Measurements from ENCODE around the gene SLAIN1.

The SLAIN1 gene

GRCh38 chr13:77678691-77679235 is 18.7 kb upstream of the SLAIN1 start:
- TF ChIP-seq SUZ12 (IDR thresholded peaks at IDR 0.05; ENCODE audit: extremely low read depth, insufficient read depth, insufficient read length) (no peak), ZNF274 (IDR thresholded peaks at IDR 0.05; ENCODE audit: low read depth, low read length) (no peak), YY1 (IDR thresholded peaks at IDR 0.05; ENCODE audit: insufficient read depth, insufficient read length) (no peak)
- H3K9ac ChIP-seq (ENCODE audit: insufficient read length, low read depth), result no peak overlapping the region
- DNase-seq (ENCODE audit: low read depth, low spot score), result no peak
- H3K4me1 ChIP-seq (ENCODE audit: insufficient read depth, insufficient read length), result no peaks in the 10 kb centered on the region
- no peaks in the 10 kb centered on the region for H3K27me3 ChIP-seq (ENCODE audit: insufficient read depth, insufficient read length)
- no peak overlapping the region for H3K4me3 ChIP-seq (ENCODE audit: insufficient read length, low read depth)
- H3K36me3 ChIP-seq (ENCODE audit: insufficient read depth, insufficient read length, low read length), result no peaks in the 10 kb centered on the region
- H3K9me3 ChIP-seq (ENCODE audit: insufficient read depth, low read length), result no peaks in the 10 kb centered on the region

- TF ChIP-seq ZNF274 (IDR thresholded peaks at IDR 0.05; ENCODE audit: low read depth, low read length), result no peak
- no peak for TF ChIP-seq YY1 (IDR thresholded peaks at IDR 0.05; ENCODE audit: insufficient read depth, insufficient read length)
- TF ChIP-seq SUZ12 (IDR thresholded peaks at IDR 0.05; ENCODE audit: extremely low read depth, insufficient read depth, insufficient read length), result no peak
- H3K4me1 ChIP-seq (ENCODE audit: insufficient read depth, insufficient read length), result no peaks in the 10 kb centered on the region
- DNase-seq (ENCODE audit: low read depth, low spot score), result no peak
- no peaks in the 10 kb centered on the region for H3K9me3 ChIP-seq (ENCODE audit: insufficient read depth, low read length)
- H3K27me3 ChIP-seq (ENCODE audit: insufficient read depth, insufficient read length), result no peaks in the 10 kb centered on the region
- H3K4me3 ChIP-seq (ENCODE audit: insufficient read length, low read depth), result no peak overlapping the region
- no peak overlapping the region for H3K9ac ChIP-seq (ENCODE audit: insufficient read length, low read depth)
- no peaks in the 10 kb centered on the region for H3K36me3 ChIP-seq (ENCODE audit: insufficient read depth, insufficient read length, low read length)
These were observed 9.7 kb upstream of the SLAIN1 start for GRCh38 chr13:77687799-77688198.

DNA sequence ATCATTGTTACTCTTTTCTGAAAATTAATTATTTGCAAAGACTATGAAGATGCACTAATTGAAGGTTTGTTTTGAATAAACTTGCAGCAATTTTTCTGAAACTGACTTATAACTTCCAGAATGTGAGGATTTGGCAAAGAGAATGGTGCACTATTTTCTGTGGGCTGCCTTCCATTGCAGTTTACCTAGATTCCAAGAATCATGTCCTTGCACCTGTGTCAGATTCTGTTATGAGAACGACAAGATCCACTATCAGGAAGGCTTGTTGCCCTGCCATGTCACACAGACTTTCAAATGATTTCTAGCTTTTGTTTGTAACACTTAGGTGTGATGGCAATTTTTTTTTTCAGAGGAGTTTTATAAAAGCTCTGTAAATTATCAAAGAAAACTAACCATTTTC is 5.6 kb upstream of the SLAIN1 start:
- Histone ChIP-seq H3K4me1 (ENCODE audit: insufficient read depth, insufficient read length) (no peaks in the 10 kb centered on the region), H3K4me3 (ENCODE audit: insufficient read length, low read depth) (no peak overlapping the region), H3K9ac (ENCODE audit: insufficient read length, low read depth) (no peak overlapping the region), H3K9me3 (ENCODE audit: insufficient read depth, low read length) (no peaks in the 10 kb centered on the region), H3K36me3 (ENCODE audit: insufficient read depth, insufficient read length, low read length) (no peaks in the 10 kb centered on the region), H3K27me3 (ENCODE audit: insufficient read depth, insufficient read length) (peaks cover 13% of the 10 kb centered on the region)
- TF ChIP-seq ZNF274 (IDR thresholded peaks at IDR 0.05; ENCODE audit: low read depth, low read length) (no peak), SUZ12 (IDR thresholded peaks at IDR 0.05; ENCODE audit: extremely low read depth, insufficient read depth, insufficient read length) (no peak), YY1 (IDR thresholded peaks at IDR 0.05; ENCODE audit: insufficient read depth, insufficient read length) (no peak)
- DNase-seq (ENCODE audit: low read depth, low spot score), result no peak

- Histone ChIP-seq H3K9ac (ENCODE audit: insufficient read length, low read depth) (no peak overlapping the region), H3K4me3 (ENCODE audit: insufficient read length, low read depth) (no peak overlapping the region), H3K9me3 (ENCODE audit: insufficient read depth, low read length) (no peaks in the 10 kb centered on the region), H3K4me1 (ENCODE audit: insufficient read depth, insufficient read length) (no peaks in the 10 kb centered on the region), H3K27me3 (ENCODE audit: insufficient read depth, insufficient read length) (peaks cover 17% of the 10 kb centered on the region), H3K36me3 (ENCODE audit: insufficient read depth, insufficient read length, low read length) (no peaks in the 10 kb centered on the region)
- no peak for DNase-seq (ENCODE audit: low read depth, low spot score)
- TF ChIP-seq YY1 (IDR thresholded peaks at IDR 0.05; ENCODE audit: insufficient read depth, insufficient read length) (no peak), SUZ12 (IDR thresholded peaks at IDR 0.05; ENCODE audit: extremely low read depth, insufficient read depth, insufficient read length) (no peak), ZNF274 (IDR thresholded peaks at IDR 0.05; ENCODE audit: low read depth, low read length) (no peak)
These were observed 4.6 kb upstream of the SLAIN1 start for GRCh38 chr13:77692746-77693448.

- TF ChIP-seq YY1 (IDR thresholded peaks at IDR 0.05; ENCODE audit: insufficient read depth, insufficient read length) (no peak), ZNF274 (IDR thresholded peaks at IDR 0.05; ENCODE audit: low read depth, low read length) (no peak), SUZ12 (IDR thresholded peaks at IDR 0.05; ENCODE audit: extremely low read depth, insufficient read depth, insufficient read length) (no peak)
- Histone ChIP-seq H3K36me3 (ENCODE audit: insufficient read depth, insufficient read length, low read length) (no peaks in the 10 kb centered on the region), H3K9me3 (ENCODE audit: insufficient read depth, low read length) (no peaks in the 10 kb centered on the region), H3K27me3 (ENCODE audit: insufficient read depth, insufficient read length) (peaks cover 17% of the 10 kb centered on the region), H3K9ac (ENCODE audit: insufficient read length, low read depth) (no peak overlapping the region), H3K4me1 (ENCODE audit: insufficient read depth, insufficient read length) (no peaks in the 10 kb centered on the region), H3K4me3 (ENCODE audit: insufficient read length, low read depth) (no peak overlapping the region)
- DNase-seq (ENCODE audit: low read depth, low spot score), result no peak
These were observed 4.0 kb upstream of the SLAIN1 start for GRCh38 chr13:77693449-77693940.

DNA sequence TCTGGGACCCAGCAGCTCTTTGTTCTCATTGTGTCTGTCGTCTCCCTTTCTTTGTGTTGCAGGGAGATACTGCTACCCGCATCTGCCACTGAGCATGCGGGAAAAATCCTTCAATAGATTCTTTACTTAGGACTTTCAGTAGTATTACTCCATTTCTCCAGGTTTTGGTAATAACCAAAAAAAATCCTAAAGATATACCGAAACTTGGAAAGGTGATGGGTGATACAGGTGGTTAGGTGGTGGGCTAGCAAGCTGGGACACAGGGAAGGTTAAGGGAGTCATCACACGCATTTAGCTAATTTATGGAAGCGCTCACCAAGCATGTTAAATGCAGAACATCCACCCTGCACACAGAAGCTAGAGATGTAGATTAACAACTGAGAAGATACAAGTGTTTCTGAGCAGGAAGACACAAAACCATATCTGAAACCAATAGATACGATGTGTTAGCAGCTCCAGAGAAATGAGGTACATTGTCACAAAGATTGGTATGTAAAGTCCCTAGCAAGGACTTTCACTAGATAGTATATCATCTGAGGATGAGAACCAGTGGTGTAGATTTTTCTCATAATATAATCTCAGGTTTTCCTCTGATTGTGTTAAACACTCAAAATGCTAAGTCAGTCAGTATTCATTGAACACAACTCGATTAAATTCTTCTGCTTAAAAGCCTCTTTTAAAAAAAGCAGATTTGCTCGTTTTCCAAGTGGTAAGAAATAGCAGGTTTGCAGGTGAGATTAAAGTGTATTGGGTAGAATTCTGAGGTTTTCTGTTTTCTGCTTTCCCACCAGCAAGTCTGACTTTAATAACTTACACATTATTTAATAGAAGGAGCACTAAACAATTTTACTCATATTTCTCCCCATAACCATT is 1.2 kb upstream of the SLAIN1 start:
- no peak overlapping the region for H3K4me3 ChIP-seq (ENCODE audit: insufficient read length, low read depth)
- no peak for DNase-seq (ENCODE audit: low read depth, low spot score)
- no peaks in the 10 kb centered on the region for H3K4me1 ChIP-seq (ENCODE audit: insufficient read depth, insufficient read length)
- peaks cover 31% of the 10 kb centered on the region for H3K27me3 ChIP-seq (ENCODE audit: insufficient read depth, insufficient read length)
- no peak for TF ChIP-seq SUZ12 (IDR thresholded peaks at IDR 0.05; ENCODE audit: extremely low read depth, insufficient read depth, insufficient read length)
- no peak for TF ChIP-seq YY1 (IDR thresholded peaks at IDR 0.05; ENCODE audit: insufficient read depth, insufficient read length)
- TF ChIP-seq ZNF274 (IDR thresholded peaks at IDR 0.05; ENCODE audit: low read depth, low read length), result no peak
- H3K9ac ChIP-seq (ENCODE audit: insufficient read length, low read depth), result no peak overlapping the region
- H3K9me3 ChIP-seq (ENCODE audit: insufficient read depth, low read length), result no peaks in the 10 kb centered on the region
- H3K36me3 ChIP-seq (ENCODE audit: insufficient read depth, insufficient read length, low read length), result no peaks in the 10 kb centered on the region

DNA sequence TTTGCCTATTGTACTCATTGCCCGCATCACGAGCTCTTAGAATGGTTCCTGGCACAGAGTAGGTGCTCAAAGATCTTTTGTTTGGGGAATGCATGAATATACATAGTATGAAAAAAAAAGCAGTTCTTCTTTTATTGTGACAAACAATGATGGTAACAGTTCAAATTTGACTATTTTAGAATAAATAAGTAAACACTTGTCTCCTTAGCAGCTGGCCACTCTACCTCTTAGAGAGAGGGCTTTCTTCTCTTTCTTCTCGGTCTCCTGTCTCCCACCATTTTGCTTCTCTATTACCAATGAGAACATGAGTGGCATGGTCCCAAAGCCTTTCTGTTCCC is 639 bp upstream of the SLAIN1 start:
- H3K9ac ChIP-seq (ENCODE audit: insufficient read length, low read depth), result peak overlapping the region; percentile 64
- H3K9me3 ChIP-seq (ENCODE audit: insufficient read depth, low read length), result no peaks in the 10 kb centered on the region
- TF ChIP-seq ZNF274 (IDR thresholded peaks at IDR 0.05; ENCODE audit: low read depth, low read length) (no peak), SUZ12 (IDR thresholded peaks at IDR 0.05; ENCODE audit: extremely low read depth, insufficient read depth, insufficient read length) (no peak), YY1 (IDR thresholded peaks at IDR 0.05; ENCODE audit: insufficient read depth, insufficient read length) (no peak)
- no peak for DNase-seq (ENCODE audit: low read depth, low spot score)
- H3K27me3 ChIP-seq (ENCODE audit: insufficient read depth, insufficient read length), result peaks cover 31% of the 10 kb centered on the region
- no peaks in the 10 kb centered on the region for H3K36me3 ChIP-seq (ENCODE audit: insufficient read depth, insufficient read length, low read length)
- H3K4me1 ChIP-seq (ENCODE audit: insufficient read depth, insufficient read length), result no peaks in the 10 kb centered on the region
- H3K4me3 ChIP-seq (ENCODE audit: insufficient read length, low read depth), result peak overlapping the region; percentile 34
